Measurements from ENCODE around the gene PERCC1.

DNA sequence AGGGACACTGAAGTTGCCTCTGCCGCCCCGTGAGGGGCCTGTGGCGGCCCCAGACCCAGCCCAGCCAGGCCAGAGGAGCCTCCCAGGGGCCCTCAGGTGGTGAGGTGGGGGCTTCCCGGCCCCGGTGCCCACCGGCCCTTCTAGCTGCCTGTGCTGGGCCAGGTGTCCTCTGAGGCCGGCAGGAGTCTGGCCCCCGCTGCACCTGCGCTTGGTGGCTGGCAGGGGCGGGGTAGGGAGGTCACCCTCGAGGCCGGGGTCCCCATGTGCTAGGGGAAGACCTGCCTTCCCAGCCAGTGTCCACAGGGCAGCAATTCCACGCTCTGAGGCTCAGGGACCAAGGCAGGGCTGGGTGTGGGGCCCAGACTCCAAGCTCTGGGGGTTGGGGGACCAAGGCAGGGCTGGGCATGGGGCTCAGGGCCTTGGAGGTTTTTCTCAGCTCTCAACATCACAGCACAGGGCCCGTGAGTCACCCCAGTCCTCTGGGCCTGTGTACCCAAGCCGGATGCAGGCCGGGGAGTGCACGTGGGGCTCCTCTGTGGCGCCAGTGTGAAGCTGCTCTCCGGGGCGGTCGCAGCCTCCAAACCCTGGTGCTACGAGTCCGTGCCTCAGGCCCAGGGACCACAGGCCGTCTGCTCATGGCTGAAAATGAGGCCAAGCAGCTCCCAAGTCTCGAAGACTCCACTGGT lies 14.8 kb downstream of the PERCC1 start:
- TF ChIP-seq, protein P1, sequence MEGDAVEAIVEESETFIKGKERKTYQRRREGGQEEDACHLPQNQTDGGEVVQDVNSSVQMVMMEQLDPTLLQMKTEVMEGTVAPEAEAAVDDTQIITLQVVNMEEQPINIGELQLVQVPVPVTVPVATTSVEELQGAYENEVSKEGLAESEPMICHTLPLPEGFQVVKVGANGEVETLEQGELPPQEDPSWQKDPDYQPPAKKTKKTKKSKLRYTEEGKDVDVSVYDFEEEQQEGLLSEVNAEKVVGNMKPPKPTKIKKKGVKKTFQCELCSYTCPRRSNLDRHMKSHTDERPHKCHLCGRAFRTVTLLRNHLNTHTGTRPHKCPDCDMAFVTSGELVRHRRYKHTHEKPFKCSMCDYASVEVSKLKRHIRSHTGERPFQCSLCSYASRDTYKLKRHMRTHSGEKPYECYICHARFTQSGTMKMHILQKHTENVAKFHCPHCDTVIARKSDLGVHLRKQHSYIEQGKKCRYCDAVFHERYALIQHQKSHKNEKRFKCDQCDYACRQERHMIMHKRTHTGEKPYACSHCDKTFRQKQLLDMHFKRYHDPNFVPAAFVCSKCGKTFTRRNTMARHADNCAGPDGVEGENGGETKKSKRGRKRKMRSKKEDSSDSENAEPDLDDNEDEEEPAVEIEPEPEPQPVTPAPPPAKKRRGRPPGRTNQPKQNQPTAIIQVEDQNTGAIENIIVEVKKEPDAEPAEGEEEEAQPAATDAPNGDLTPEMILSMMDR (IDR thresholded peaks at IDR 0.05), result no peak
- no peak for TF ChIP-seq POLR2A (IDR thresholded peaks at IDR 0.05)

Data from right lobe of liver (tissue), 4 donors.